Measurements from ENCODE around the gene ADAMTSL3.

The ADAMTSL3 gene

DNA sequence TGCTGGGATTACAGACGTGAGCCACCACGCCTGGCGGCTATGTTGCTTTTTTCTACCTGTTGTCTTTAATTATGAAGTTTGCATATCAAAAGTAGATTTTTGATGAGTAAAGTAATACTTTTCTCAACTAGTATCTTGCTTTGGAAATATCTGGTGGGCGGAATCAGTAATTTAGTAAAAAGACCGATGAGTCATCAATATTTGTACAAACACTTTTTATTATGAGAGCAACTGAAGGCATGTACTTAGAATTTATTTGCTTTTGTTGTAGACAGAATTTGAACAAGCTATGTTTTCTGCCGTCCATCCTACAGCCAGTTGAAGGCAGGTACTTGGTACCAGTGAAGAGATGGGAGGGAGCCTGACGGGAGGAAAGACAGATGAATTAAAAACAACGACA, 164.7 kb downstream of the ADAMTSL3 start:
- TF ChIP-seq POLR2AphosphoS5 (IDR thresholded peaks at IDR 0.05; ENCODE audit: low read depth, low read length): no peak
- TF ChIP-seq SIN3A (IDR thresholded peaks at IDR 0.05; ENCODE audit: borderline replicate concordance, insufficient read depth, low read length): no peak
- no peak for TF ChIP-seq TAF1 (IDR thresholded peaks at IDR 0.05; ENCODE audit: borderline replicate concordance, insufficient read depth, low read length)
- TF ChIP-seq FOXP2 (optimal IDR thresholded peaks at IDR 0.05; ENCODE audit: borderline replicate concordance, extremely low read depth, extremely low read length, insufficient read depth): no peak
- TF ChIP-seq, protein P1, sequence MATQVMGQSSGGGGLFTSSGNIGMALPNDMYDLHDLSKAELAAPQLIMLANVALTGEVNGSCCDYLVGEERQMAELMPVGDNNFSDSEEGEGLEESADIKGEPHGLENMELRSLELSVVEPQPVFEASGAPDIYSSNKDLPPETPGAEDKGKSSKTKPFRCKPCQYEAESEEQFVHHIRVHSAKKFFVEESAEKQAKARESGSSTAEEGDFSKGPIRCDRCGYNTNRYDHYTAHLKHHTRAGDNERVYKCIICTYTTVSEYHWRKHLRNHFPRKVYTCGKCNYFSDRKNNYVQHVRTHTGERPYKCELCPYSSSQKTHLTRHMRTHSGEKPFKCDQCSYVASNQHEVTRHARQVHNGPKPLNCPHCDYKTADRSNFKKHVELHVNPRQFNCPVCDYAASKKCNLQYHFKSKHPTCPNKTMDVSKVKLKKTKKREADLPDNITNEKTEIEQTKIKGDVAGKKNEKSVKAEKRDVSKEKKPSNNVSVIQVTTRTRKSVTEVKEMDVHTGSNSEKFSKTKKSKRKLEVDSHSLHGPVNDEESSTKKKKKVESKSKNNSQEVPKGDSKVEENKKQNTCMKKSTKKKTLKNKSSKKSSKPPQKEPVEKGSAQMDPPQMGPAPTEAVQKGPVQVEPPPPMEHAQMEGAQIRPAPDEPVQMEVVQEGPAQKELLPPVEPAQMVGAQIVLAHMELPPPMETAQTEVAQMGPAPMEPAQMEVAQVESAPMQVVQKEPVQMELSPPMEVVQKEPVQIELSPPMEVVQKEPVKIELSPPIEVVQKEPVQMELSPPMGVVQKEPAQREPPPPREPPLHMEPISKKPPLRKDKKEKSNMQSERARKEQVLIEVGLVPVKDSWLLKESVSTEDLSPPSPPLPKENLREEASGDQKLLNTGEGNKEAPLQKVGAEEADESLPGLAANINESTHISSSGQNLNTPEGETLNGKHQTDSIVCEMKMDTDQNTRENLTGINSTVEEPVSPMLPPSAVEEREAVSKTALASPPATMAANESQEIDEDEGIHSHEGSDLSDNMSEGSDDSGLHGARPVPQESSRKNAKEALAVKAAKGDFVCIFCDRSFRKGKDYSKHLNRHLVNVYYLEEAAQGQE (IDR thresholded peaks at IDR 0.05; ENCODE audit: insufficient read depth in 1 of 2, low read depth in 2 of 2, low read length in 2 of 2): no peak

DNA sequence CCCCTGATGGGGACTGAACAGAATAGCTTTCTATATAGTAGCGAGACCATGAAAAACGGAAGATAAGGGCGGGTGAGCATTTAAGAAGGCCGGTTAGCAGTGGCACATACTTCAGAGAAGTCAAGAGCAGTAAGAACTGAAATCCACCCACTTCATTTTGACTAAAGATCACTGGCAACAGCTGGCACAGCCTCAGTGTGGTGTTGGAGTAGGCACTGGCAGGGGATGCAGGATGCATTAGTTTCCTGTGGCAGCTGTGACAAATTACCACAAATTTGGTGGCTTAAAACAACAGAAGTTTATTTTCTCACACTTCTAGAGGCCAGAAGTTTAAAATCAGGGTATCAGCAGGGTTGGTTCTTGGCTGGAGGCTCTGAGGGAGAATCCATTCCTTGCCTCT, 176.5 kb downstream of the ADAMTSL3 start:
- TF ChIP-seq, protein P1 (IDR thresholded peaks at IDR 0.05; ENCODE audit: insufficient read depth in 1 of 2, low read depth in 2 of 2, low read length in 2 of 2): no peak
- TF ChIP-seq SIN3A (IDR thresholded peaks at IDR 0.05; ENCODE audit: borderline replicate concordance, insufficient read depth, low read length): no peak
- TF ChIP-seq POLR2AphosphoS5 (IDR thresholded peaks at IDR 0.05; ENCODE audit: low read depth, low read length): no peak
- no peak for TF ChIP-seq FOXP2 (optimal IDR thresholded peaks at IDR 0.05; ENCODE audit: borderline replicate concordance, extremely low read depth, extremely low read length, insufficient read depth)
- TF ChIP-seq TAF1 (IDR thresholded peaks at IDR 0.05; ENCODE audit: borderline replicate concordance, insufficient read depth, low read length): no peak

DNA sequence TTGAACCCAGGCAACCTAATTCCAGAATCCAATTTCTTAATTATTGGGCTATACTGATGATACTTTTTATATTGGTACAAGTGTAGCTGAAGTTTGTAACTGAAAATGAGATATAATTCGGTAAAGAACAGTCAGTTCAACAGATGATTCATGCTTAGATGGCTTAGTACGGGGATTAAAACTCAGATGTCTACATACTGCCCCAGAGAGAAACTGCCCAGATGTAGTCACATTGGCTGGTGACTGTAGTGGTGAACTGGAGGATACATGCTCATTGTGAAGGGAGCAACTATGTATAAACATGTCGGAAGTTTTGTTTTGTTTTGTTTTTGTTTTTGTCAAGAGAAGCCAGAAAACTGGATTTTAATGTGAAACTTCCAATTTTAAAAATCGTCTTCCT, 179.6 kb downstream of the ADAMTSL3 start:
- no peak for TF ChIP-seq TAF1 (IDR thresholded peaks at IDR 0.05; ENCODE audit: borderline replicate concordance, insufficient read depth, low read length)
- no peak for TF ChIP-seq POLR2AphosphoS5 (IDR thresholded peaks at IDR 0.05; ENCODE audit: low read depth, low read length)

DNA sequence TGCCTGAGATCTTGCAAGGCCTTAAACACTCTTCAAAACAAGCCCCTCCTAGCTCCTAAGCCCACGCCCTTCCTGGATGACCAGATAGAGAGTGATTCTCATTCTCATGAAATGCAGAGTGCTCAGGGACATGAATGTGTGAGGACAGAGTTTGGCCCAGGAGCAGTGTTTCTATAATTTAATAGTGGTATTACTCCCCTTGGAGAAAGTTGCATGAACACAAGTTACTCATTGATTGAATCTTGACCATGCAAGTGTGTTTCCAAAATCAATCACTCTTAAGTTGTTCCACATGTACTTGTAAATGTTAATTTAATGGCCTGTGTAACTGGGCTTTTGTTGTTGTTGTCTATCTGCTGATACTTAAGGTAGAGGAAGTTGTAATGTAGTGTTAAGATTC, 181.6 kb downstream of the ADAMTSL3 start:
- TF ChIP-seq TAF1 (IDR thresholded peaks at IDR 0.05; ENCODE audit: borderline replicate concordance, insufficient read depth, low read length): no peak
- TF ChIP-seq POLR2AphosphoS5 (IDR thresholded peaks at IDR 0.05; ENCODE audit: low read depth, low read length): no peak
- no peak for TF ChIP-seq FOXP2 (optimal IDR thresholded peaks at IDR 0.05; ENCODE audit: borderline replicate concordance, extremely low read depth, extremely low read length, insufficient read depth)
- no peak for TF ChIP-seq SIN3A (IDR thresholded peaks at IDR 0.05; ENCODE audit: borderline replicate concordance, insufficient read depth, low read length)
- TF ChIP-seq, protein P1 (IDR thresholded peaks at IDR 0.05; ENCODE audit: insufficient read depth in 1 of 2, low read depth in 2 of 2, low read length in 2 of 2): no peak

DNA sequence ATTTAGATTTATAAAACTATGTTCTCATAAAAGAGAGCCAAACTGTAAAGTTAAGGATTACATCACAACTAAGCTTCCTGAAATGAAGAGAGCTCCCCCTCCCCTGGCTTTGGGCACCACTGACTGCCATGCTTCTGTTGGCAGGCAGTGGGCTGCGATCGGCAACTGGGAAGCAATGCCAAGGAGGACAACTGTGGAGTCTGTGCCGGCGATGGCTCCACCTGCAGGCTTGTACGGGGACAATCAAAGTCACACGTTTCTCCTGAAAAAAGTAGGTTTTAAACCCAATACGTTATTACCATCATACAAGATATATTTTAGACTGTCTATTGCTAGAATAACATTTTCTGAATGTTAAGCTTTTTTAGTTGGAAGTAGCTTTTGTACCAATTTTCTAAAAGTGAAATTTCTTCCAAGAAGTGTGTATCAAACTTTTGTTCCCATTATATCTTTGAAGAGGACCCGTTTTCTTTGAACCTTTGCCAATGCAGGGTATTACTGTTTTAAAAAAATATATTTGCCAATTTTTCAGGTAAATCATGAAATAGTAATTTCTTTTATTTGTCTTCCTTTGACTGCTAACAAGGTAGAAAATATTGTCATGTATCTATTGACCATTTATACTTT, 184.1 kb downstream of the ADAMTSL3 start:
- TF ChIP-seq SIN3A (IDR thresholded peaks at IDR 0.05; ENCODE audit: borderline replicate concordance, insufficient read depth, low read length) (no peak), TAF1 (IDR thresholded peaks at IDR 0.05; ENCODE audit: borderline replicate concordance, insufficient read depth, low read length) (no peak), FOXP2 (optimal IDR thresholded peaks at IDR 0.05; ENCODE audit: borderline replicate concordance, extremely low read depth, extremely low read length, insufficient read depth) (no peak), POLR2AphosphoS5 (IDR thresholded peaks at IDR 0.05; ENCODE audit: low read depth, low read length) (no peak)
- TF ChIP-seq, protein P1 (IDR thresholded peaks at IDR 0.05; ENCODE audit: insufficient read depth in 1 of 2, low read depth in 2 of 2, low read length in 2 of 2): no peak

Measured in PFSK-1 (cell line).